Fibroblast of lung (primary cell): ENCODE results near the gene PHF1.

ENCODE experiments used
- CTCF ChIP-seq, 2 donors: IDR thresholded peaks in 1 of 2; conservative IDR thresholded peaks in 1 of 2; 1 replicate in 1 of 2; 2 replicates in 1 of 2; pipeline ENCODE4 v1.5.1; 2011 to 2012; ENCODE audit warnings: low read length in 2 of 2, control low read depth in 1 of 2, inconsistent platforms in 1 of 2, low read depth in 1 of 2, mild to moderate bottlenecking in 1 of 2
- EZH2 ChIP-seq: IDR thresholded peaks from 2 replicates; pipeline ENCODE4 v1.5.1; 2012; ENCODE audit warnings: low read length, control low read depth, mild to moderate bottlenecking; ENCODE audit errors: missing control alignments

DNA sequence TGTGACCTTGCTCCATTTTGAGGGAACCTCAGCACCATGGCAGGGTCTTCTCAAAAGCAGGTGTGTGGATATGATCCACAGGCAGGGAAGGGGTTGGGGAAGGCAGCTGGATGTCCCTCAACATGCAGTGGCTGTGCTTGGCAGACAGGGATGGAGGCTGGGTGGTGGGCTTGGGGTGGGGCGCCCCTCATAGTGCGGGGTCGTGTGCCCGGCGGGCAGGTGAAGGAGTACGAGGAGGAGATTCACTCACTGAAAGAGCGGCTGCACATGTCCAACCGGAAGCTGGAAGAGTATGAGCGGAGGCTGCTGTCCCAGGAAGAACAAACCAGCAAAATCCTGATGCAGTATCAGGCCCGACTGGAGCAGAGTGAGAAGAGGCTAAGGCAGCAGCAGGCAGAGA is 35.5 kb downstream of the PHF1 start:
- no peak for TF ChIP-seq CTCF (conservative IDR thresholded peaks at IDR 0.05 in 1 of 2, IDR thresholded peaks at IDR 0.05 in 1 of 2; ENCODE audit: low read depth in 1 of 2, low read length in 2 of 2)
- no peak for TF ChIP-seq EZH2
